Keratinocyte (primary cell): ENCODE measurements around the gene CWC27.

Experiments
- CTCF ChIP-seq, 3 experiments: IDR thresholded peaks in 1 of 3; conservative IDR thresholded peaks in 1 of 3; optimal IDR thresholded peaks in 1 of 3; 2 replicates in 2 of 3; 3 replicates in 1 of 3; pipeline versions ENCODE3 to v1.5.1; 2011; ENCODE audit warnings: low read length in 3 of 3, mild to moderate bottlenecking in 3 of 3, moderate library complexity in 2 of 3, control low read depth in 1 of 3, inconsistent platforms in 1 of 3; ENCODE audit not compliant: insufficient read depth in 2 of 3; ENCODE audit errors: extremely low read depth in 1 of 3
- EZH2 ChIP-seq: IDR thresholded peaks from one replicate; pipeline ENCODE4 v1.6.1; 2012; ENCODE audit warnings: inconsistent platforms, mild to moderate bottlenecking, low read length, moderate library complexity

- TF ChIP-seq CTCF (optimal IDR thresholded peaks at IDR 0.05 in 1 of 3, IDR thresholded peaks at IDR 0.05 in 1 of 3, conservative IDR thresholded peaks at IDR 0.05 in 1 of 3; ENCODE audit: extremely low read depth in 1 of 3, insufficient read depth in 2 of 3, low read length in 3 of 3) (no peak), EZH2 (no peak)
Measured at GRCh38 chr5:64766941-64767340, 1.8 kb upstream of the CWC27 start.
